GM21423 (cell line): ENCODE measurements around the gene SEC16A.

Experiments used
- ATAC-seq: cut with Tn5 transposase; IDR thresholded peaks from one replicate; pipeline ENCODE4 v1.9.1; 2021; ENCODE audit warnings: mild to moderate bottlenecking, moderate library complexity; ENCODE audit not compliant: unreplicated experiment

The SEC16A gene, protein sequence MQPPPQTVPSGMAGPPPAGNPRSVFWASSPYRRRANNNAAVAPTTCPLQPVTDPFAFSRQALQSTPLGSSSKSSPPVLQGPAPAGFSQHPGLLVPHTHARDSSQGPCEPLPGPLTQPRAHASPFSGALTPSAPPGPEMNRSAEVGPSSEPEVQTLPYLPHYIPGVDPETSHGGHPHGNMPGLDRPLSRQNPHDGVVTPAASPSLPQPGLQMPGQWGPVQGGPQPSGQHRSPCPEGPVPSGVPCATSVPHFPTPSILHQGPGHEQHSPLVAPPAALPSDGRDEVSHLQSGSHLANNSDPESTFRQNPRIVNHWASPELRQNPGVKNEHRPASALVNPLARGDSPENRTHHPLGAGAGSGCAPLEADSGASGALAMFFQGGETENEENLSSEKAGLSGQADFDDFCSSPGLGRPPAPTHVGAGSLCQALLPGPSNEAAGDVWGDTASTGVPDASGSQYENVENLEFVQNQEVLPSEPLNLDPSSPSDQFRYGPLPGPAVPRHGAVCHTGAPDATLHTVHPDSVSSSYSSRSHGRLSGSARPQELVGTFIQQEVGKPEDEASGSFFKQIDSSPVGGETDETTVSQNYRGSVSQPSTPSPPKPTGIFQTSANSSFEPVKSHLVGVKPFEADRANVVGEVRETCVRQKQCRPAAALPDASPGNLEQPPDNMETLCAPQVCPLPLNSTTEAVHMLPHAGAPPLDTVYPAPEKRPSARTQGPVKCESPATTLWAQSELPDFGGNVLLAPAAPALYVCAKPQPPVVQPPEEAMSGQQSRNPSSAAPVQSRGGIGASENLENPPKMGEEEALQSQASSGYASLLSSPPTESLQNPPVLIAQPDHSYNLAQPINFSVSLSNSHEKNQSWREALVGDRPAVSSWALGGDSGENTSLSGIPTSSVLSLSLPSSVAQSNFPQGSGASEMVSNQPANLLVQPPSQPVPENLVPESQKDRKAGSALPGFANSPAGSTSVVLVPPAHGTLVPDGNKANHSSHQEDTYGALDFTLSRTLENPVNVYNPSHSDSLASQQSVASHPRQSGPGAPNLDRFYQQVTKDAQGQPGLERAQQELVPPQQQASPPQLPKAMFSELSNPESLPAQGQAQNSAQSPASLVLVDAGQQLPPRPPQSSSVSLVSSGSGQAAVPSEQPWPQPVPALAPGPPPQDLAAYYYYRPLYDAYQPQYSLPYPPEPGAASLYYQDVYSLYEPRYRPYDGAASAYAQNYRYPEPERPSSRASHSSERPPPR (N-terminal part only)

GRCh38 chr9:136482793-136483588 lies at the start of gene SEC16A:
Gene SEC16A (minus strand): TSS chr9:136483040. CDS start chr9:136477615, 5,425 bp downstream.
- peak; percentile 48 for ATAC-seq

DNA sequence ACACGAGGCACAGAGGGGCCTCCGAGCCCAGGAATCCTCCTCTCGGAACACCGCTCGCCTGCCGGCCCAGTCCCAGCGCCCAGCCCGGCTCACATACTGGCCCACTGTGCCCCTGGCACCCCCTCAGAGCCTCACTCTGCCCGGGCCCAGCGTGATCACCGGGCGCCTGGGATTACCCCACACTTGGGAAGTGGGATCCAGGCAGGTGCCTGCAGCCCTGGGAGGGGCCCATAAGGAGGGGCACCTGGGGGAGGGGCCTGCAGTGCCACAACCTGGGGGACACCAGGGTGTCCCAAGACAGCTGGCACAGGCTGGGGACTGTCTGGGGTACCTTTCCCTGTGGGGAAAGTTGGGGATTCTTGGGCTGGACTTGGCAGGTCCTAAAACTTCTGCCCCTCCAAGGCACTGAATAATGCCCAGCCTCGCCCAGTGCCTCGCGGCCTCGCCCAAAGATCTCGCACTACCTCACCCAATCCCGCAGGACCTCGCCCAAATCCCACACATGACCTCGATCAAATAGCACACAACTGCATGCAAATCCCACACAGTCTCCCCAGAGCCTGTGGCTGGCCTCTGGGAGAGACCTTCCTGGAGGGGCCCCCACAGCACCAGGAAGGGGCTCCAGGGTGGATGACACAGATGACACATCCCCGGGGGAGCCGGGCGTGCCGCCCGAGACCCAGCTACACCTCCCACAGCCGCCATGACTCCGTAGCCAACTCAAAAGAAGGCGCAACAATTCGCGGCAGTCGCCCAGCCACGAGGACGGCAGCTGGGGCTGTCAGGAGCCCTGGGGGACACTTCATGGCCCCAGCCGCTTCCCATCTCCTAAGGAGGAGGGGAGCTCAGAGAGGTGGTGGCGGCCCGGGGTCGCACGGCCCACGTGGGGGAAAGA lies 49.3 kb upstream of the SEC16A start:
- no peak for ATAC-seq

- no peak for ATAC-seq
Observed at GRCh38 chr9:136531186-136531903, 48.5 kb upstream of the SEC16A start.

GRCh38 chr9:136530461-136531089 lies 47.7 kb upstream of the SEC16A start:
- ATAC-seq, result no peak

GRCh38 chr9:136529516-136530460 lies 46.9 kb upstream of the SEC16A start:
- ATAC-seq, result no peak

- no peak for ATAC-seq
Observed at GRCh38 chr9:136528716-136529341, 46.0 kb upstream of the SEC16A start.

DNA sequence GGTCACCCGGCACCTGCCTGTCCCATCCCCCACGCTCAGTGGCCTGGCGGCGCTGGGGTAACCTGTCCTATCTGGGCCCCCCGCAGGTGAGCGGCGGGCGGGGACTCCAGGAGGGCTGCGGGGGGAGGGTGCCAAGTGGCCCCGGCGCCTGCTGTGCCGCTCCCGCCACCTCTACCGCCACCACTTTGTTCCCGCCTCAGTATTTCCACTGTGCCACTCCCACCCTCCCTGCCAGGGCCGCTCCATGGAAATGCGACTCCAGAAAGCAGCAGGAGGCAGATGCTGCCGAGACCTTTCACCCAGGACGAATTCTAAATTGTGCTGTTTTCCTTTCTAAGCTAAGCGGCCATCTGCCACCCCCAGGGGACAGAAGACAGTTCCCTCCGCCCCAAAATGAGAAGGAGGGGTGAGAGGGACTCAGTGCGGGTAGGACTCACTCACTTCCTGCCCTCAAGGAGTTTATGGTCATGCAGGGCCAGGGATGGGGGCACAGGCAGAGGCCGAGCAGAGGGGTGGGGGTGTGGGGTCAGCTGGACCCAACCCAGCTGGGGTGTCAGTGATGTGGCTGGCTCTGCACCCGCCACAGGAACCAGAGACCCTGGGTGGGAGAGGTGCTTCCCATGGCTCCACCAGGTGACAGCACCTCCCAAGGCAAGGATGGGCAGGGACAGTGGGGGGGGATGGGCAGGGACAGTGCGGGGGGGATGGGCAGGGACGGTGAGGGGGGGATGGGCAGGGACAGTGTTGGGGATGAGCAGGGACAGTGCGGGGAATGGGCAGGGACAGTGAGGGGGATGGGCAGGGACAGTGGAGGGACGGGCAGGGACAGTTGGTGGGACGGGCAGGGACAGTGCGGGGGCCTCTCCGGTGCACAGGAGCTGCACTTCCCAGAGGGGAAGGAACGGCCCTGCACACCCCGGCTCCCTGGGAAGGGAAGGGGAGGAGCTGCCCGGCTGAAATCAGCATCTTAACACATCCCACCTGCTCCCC lies 45.2 kb upstream of the SEC16A start:
- no peak for ATAC-seq

- ATAC-seq, result no peak
Observed at GRCh38 chr9:136527131-136527530, 44.3 kb upstream of the SEC16A start.

GRCh38 chr9:136526625-136527066 lies 43.8 kb upstream of the SEC16A start:
- ATAC-seq, result no peak

DNA sequence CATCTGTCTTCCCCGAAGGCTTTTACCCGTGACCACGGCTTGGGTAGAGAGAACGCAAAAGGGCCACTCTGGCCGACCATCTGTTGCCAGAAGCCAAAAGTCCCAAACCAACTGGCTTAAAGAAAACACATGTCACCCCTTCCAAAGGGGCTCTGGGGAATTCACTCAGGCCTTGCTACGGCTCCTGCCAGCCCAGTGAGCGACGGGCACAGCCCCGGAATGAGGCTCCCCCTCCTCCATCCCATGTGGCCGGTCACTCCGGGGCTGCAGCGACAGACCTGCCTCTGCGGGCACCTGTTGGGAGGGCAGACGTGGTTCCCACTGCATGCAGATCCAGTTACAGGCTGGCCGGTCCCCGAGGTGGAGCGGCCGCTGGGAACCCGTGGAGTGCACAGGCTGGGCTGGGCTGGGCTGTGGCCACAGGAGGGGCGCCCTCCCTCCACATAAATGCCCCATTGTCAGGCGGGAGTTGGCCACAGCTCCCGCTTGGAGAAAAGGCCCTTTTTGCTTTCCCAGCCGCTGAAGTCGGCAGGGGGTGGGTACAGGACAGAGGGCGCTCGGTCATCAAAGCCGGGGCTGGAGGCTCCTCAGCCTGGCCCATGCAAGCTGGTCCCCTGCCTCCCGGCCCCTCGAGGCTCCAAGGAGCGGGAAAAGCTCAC lies 43.1 kb upstream of the SEC16A start:
- no peak for ATAC-seq

- no peak for ATAC-seq
Observed at GRCh38 chr9:136525207-136525606, 42.4 kb upstream of the SEC16A start.

GRCh38 chr9:136522314-136523237 lies 39.7 kb upstream of the SEC16A start:
- ATAC-seq, result no peak

DNA sequence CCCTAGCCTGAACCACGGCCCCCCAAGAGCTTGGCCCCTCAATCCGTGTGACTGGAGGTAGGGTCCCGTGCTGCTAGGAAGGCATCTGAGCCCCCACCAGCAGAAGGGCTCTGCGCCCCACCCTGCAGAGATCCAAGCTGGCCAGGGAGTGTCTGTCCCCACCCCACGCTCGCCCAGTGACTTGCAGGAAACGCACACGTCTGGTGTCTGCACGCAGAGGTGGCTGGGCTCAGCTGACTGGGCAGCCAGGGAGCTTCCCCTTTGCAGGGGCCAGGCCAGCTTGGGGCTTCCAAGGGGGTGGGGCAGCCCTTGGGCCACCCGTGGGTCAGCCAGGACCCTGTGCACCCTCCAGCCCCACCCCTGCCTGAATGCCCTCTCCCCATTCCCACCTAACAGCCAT lies 38.7 kb upstream of the SEC16A start:
- ATAC-seq, result no peak

DNA sequence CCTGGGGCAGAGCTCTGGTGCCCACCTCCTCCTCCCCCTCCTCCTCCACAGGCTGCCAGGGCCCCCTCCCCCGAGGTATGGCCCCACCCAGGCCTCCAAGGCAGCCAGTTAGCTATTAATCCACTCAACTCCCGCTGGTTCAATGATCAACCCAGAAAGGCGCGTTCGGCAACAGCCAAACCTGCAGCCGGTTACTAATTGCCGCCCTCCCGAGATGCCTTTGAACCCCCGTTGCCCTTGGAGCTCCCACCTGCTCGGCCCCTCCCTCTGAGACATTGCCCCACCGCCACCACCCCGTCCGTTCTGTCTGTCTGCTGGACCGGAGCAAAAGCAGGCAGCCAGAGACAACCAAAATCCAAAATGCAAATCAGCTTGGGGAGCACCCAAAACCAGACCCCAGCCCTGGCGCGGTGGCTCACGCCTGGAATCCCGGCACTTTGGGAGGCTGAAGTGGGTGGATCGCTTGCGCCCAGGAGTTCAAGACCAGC lies 37.3 kb upstream of the SEC16A start:
- no peak for ATAC-seq
